Hepatocyte (in vitro differentiated cells): ENCODE data around the gene ALAD.

ENCODE experiments used
- CTCF ChIP-seq: fragments of 200-600 bp; sonication (generic); IDR thresholded peaks from 2 replicates; pipeline ENCODE4 v1.5.1; 2016; ENCODE audit warnings: antibody characterized with exemption, mild to moderate bottlenecking; ENCODE audit not compliant: poor library complexity
- EZH2 ChIP-seq: fragments of 200-600 bp; sonication (generic); IDR thresholded peaks from 2 replicates; pipeline ENCODE4 v1.6.1; 2016; ENCODE audit warnings: antibody characterized with exemption, mild to moderate bottlenecking, borderline replicate concordance

DNA sequence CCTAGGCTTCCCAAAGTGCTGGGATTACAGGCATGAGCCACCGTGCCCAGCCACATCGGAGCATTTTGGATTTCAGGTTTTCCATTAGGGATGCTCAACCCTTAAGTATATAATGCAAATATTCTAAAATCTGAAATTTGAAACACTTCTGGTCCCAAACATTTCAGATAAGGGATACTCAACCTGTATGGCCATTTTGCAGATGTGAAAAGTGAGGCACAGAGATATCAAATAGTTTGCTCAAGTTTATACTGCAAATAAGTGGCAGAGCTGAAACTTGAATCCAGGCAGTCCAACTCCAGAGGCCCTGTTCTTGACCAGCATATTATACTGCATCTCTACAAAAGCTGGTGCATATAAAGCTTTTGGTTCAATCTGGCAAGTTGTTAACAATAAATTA, 63.4 kb downstream of the ALAD start:
- TF ChIP-seq EZH2 (no peak), CTCF (no peak)
